Left hindlimb (tissue), 1 donor: ENCODE measurements around the gene NAT10.
A peak's percentile ranks its signal among the peaks of the same experiment; 100 is the strongest.

Experiments
- DNase-seq: peaks from one replicate; pipeline ENCODE4 v3.0.0-alpha.2; 2018

Gene NAT10

DNA sequence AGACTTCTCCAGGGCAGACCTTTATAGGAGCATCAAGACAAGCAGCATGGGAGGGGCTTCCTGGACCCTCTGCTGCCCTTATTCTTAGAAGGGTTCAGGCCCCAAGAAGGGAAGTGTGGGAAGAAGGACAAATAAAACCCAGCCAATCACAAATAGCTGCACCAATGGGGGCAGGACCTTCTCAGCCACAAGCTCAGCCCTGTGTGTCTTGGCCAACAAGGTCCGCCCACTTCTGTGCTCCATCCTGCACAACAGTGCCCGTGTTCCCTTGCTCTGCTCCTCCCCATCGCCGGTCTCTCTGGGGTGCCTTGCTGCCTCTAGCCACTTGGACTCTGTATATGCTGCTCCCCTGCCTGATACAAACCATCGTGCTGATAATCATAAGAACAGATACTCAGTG is 86.1 kb downstream of the NAT10 start:
- no peak for DNase-seq

DNA sequence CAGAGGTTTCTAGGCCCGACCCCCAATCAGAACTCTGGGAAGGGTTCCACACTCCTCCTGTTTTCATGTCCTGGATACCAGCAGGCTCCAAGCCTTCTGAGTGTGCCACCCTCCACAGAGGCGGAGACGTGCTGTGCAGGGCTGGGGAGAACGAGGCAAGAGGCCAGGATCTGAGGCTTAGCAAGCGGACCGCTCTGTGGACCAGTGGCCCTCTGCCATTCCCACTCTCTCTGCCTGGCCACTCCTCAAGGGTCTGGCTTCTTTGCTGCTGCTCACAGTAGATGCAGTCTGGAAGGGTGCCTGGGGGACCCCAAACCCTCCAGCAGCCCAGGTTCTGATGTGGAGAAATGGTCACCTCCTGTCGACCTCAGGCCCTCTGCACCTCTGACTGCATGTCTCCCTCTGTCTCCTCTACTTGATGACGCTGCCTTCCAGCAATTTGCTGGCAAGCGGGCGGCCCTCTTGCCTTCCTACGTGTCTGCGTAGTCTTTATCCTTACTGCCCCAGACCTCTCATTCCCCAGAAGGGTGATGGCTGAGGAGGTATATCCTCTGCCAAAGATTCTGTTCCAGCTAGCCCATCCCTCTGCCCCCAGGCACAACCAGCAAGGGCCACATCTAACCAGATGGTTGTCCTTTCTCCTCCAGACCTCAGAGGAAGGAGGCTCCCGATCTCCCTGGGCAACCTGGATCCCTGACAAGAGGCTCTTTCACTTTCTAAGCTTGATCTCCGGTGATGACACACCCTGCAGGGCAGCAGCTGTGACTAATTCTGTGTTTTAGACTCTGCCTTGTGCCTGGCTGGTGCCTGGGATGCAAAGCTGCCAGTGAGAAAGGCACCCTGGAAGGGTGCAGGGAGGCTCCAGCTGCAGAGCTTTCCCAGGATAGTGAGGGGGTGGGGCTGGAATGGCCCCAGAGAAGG is 87.3 kb downstream of the NAT10 start:
- DNase-seq, result peak; percentile 75

DNA sequence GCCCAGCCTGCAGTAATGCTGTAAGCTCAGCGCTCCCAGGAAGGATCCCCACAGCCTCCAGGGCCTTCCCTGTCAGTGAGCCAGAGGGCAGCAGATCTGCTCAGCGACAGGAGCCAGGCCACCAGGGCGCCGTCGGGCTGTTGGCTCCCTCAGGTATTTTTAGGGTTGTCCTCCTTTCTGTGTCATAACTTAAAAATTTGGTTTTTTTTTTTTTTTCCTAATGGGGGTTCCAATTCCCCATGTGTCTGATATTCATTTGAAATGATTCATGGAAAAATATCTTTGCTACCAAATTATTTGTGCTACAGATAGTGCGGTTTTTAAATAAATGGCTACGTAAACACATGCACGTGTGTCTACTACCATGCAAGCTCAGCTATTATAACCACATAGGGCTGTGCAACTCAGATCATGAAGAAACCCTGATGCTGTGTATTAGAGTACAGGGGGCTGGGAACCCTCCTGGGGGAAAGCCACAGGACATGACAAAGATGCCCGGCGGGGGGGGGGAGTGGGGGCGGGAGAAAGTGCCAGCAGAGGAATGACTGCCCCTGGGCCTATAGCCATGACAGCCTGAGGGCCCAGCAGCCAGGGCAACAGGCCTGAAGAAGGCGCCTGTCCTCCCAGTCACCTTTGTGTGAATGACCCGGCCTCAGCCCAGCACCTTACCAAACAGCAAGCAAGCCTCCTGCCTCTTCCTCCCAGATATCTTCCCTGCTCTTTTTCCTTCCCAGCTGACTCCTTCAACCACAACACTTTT is 89.3 kb downstream of the NAT10 start:
- no peak for DNase-seq
